Bronchial epithelial cell (primary cell): Measurements from ENCODE around the gene SLC25A22. TPM values are rescaled to one million over a fixed set of nuclear protein-coding genes. Genes with fewer than 3 reads are reported as not detected.

Experiments
- DNase-seq: peaks from one replicate; pipeline ENCODE4 v3.0.0-alpha.2; 2010; ENCODE audit warnings: low read depth
- FAIRE-seq: peaks from 2 replicates; lab custom pipeline; 2011; peaks lifted over from hg19 to GRCh38; lab: Jason Lieb, UNC
- H3K27me3 ChIP-seq: 2 replicates; pipeline ENCODE4 v1.5.1; 2011; ENCODE audit warnings: low read length; ENCODE audit not compliant: control insufficient read depth, insufficient read depth
- H3K36me3 ChIP-seq: 2 replicates; pipeline ENCODE4 v1.5.1; 2011; ENCODE audit warnings: low read length; ENCODE audit not compliant: control insufficient read depth, insufficient read depth
- H3K4me3 ChIP-seq: 2 replicates; pipeline ENCODE4 v1.5.1; 2011; ENCODE audit warnings: mild to moderate bottlenecking, low read depth, low read length, control low read depth
- CTCF ChIP-seq: IDR thresholded peaks from 2 replicates; pipeline ENCODE4 v1.5.1; 2011; ENCODE audit warnings: mild to moderate bottlenecking, moderate library complexity, low read length, control low read depth, inconsistent platforms; ENCODE audit not compliant: insufficient read depth, severe bottlenecking
- total RNA-seq: library from RNA; depleted of rRNA; stranded (reverse); fragments of >200 nt; gene quantifications from 2 replicates; pipeline ENCODE4 v1.2.1, GENCODE V29; 2014

Gene SLC25A22
- total RNA-seq, 1 donor from 2014 or later: 5.3 TPM

DNA sequence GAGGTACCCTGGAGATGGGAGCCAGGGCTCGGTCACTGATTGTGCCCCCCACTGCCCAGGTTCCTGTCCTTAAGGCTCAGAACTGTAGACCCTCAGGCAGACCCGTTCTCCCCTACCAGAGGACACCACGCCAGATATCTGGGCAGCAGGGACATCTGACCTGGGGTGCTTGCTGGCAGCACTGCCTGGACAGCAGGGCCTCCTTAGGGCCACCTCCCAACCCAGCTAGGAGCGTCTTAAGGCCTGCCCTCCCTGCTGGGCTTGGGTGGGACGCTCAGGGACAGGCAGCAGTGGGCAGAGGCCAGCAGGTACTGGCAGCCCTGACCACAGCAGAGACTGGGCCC lies 41.2 kb upstream of the SLC25A22 start:
- Histone ChIP-seq H3K36me3 (peaks cover 42% of the 10 kb centered on the region), H3K27me3 (no peaks in the 10 kb centered on the region), H3K4me3 (no peak overlapping the region)
- DNase-seq: no peak
- no peak for TF ChIP-seq CTCF
- FAIRE-seq: no peak

GRCh38 chr11:838441-839279 lies 40.6 kb upstream of the SLC25A22 start:
- DNase-seq (no peak), FAIRE-seq (no peak)
- Histone ChIP-seq H3K36me3 (peaks cover 42% of the 10 kb centered on the region), H3K27me3 (no peaks in the 10 kb centered on the region), H3K4me3 (no peak overlapping the region)
- peak; percentile 49 for TF ChIP-seq CTCF

- H3K4me3 ChIP-seq: no peak overlapping the region
- DNase-seq (no peak), FAIRE-seq (no peak)
- H3K27me3 ChIP-seq: no peaks in the 10 kb centered on the region
- H3K36me3 ChIP-seq: peaks cover 42% of the 10 kb centered on the region
- TF ChIP-seq CTCF: no peak
These were observed 39.9 kb upstream of the SLC25A22 start for GRCh38 chr11:837990-838307.

- DNase-seq (no peak), FAIRE-seq (no peak)
- Histone ChIP-seq H3K27me3 (no peaks in the 10 kb centered on the region), H3K4me3 (no peak overlapping the region), H3K36me3 (peaks cover 42% of the 10 kb centered on the region)
- no peak for TF ChIP-seq CTCF
These were observed 39.3 kb upstream of the SLC25A22 start for GRCh38 chr11:837189-837989.

DNA sequence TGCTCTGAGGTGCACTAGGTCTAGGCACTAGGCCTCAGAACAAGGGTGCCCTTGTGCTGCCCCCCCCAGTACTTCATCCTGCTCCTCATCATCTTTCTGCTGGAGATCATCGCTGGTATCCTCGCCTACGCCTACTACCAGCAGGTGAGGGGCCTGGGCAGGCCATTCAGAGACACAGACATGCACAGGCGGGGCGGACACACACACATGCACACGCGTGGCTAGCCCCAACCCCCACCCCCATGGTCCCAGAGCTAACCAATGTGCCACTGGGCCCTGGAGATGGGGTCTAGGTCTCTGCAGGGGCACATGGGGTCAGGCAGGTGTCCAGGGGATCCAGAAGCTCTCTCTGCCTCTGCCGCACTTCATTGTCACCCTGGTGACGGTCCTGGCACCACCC lies 38.6 kb upstream of the SLC25A22 start:
- no peak for FAIRE-seq
- peaks cover 42% of the 10 kb centered on the region for H3K36me3 ChIP-seq

More for the DNA sequence above, 38.6 kb upstream of the SLC25A22 start:
- TF ChIP-seq CTCF: no peak
- no peaks in the 10 kb centered on the region for H3K27me3 ChIP-seq
- no peak overlapping the region for H3K4me3 ChIP-seq
- no peak for DNase-seq
